ENCODE results near the gene PCDHGA7.

DNA sequence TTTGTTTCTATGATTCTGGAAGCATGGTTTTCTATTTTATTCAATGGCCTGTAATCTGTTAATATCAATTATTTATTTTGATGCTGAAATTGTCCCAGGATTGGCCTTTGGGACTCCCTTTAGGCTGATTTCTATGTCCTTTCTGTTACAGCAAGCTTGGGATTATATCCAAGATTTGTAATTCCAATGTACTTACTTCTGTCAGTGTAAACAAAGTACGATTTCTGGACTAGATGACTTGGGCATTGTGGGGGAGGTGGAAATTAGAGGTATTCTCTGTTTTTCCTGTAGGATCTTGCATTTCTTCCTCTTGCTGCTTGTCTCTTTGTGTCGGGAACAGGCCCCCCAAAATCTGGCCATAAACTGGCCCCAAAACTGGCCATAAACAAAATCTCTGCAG lies 51.5 kb downstream of the PCDHGA7 start:
- TF ChIP-seq, protein P1, sequence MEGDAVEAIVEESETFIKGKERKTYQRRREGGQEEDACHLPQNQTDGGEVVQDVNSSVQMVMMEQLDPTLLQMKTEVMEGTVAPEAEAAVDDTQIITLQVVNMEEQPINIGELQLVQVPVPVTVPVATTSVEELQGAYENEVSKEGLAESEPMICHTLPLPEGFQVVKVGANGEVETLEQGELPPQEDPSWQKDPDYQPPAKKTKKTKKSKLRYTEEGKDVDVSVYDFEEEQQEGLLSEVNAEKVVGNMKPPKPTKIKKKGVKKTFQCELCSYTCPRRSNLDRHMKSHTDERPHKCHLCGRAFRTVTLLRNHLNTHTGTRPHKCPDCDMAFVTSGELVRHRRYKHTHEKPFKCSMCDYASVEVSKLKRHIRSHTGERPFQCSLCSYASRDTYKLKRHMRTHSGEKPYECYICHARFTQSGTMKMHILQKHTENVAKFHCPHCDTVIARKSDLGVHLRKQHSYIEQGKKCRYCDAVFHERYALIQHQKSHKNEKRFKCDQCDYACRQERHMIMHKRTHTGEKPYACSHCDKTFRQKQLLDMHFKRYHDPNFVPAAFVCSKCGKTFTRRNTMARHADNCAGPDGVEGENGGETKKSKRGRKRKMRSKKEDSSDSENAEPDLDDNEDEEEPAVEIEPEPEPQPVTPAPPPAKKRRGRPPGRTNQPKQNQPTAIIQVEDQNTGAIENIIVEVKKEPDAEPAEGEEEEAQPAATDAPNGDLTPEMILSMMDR (optimal IDR thresholded peaks at IDR 0.05 in 1 of 3, IDR thresholded peaks at IDR 0.05 in 1 of 3, conservative IDR thresholded peaks at IDR 0.05 in 1 of 3; ENCODE audit: extremely low read depth in 1 of 3, insufficient read depth in 2 of 3, low read length in 3 of 3): no peak
- TF ChIP-seq EZH2 (IDR thresholded peaks at IDR 0.05; ENCODE audit: low read length): no peak

Data from keratinocyte (primary cell).